SK-N-SH (cell line): Measurements from ENCODE around the gene BMP6. TPM values are rescaled to one million over a fixed set of nuclear protein-coding genes. Genes with fewer than 3 reads are reported as not detected.

ENCODE experiments used
- CTCF ChIA-PET: fragments of 300-600, 350-600 bp; formaldehyde crosslinking; extraction: SDS; loops from one replicate; lab custom pipeline; 2021; lab: Yijun Ruan, JAX
- POLR2A ChIA-PET: fragments of 350-600 bp; sonication (Branson Sonifier 250); formaldehyde crosslinking; extraction: SDS; loops from one replicate; lab custom pipeline; 2020; ENCODE audit warnings: antibody characterized with exemption, inconsistent platforms; lab: Yijun Ruan, JAX
- DNase-seq: peaks from one replicate; pipeline ENCODE4 v3.0.0; 2012
- H2AFZ ChIP-seq: fragments of 200-600 bp; sonication (generic); 2 replicates; pipeline ENCODE4 v1.8.1; 2016; ENCODE audit warnings: antibody characterized with exemption, mild to moderate bottlenecking, low read depth
- H3F3A ChIP-seq: fragments of 200-600 bp; sonication (generic); replicated peaks from 2 replicates; pipeline ENCODE3; 2016; ENCODE audit warnings: antibody characterized with exemption, mild to moderate bottlenecking; ENCODE audit not compliant: insufficient read depth
- H3K27ac ChIP-seq, 2 experiments: fragments of 200-500 bp in 1 of 2; fragments of 200-600 bp in 1 of 2; sonication (Bioruptor generic) in 1 of 2; sonication (generic), shearing (Covaris generic) in 1 of 2; 2 replicates each; pipeline versions ENCODE4 v1.5.1 to v1.6.1; 2014 to 2016; ENCODE audit warnings: low read depth in 2 of 2, inconsistent platforms in 1 of 2, low read length in 1 of 2, mild to moderate bottlenecking in 1 of 2, mixed read lengths in 1 of 2
- H3K27me3 ChIP-seq: fragments of 200-600 bp; sonication (generic), shearing (Covaris generic); 2 replicates; pipeline ENCODE4 v1.6.1; 2016; ENCODE audit warnings: mixed run types; ENCODE audit not compliant: insufficient read depth
- H3K36me3 ChIP-seq, 2 experiments: fragments of 200-500 bp in 1 of 2; fragments of 200-600 bp in 1 of 2; sonication (Bioruptor generic) in 1 of 2; sonication (generic) in 1 of 2; replicated peaks in 1 of 2; 2 replicates each; pipeline versions ENCODE3 to v1.5.1; 2014 to 2016; ENCODE audit warnings: low read length in 1 of 2, mild to moderate bottlenecking in 1 of 2; ENCODE audit not compliant: insufficient read depth in 2 of 2, control insufficient read depth in 1 of 2
- H3K4me1 ChIP-seq, 2 experiments: fragments of 200-500 bp in 1 of 2; fragments of 200-600 bp in 1 of 2; sonication (Bioruptor generic) in 1 of 2; sonication (generic), shearing (Covaris generic) in 1 of 2; 2 replicates each; pipeline versions ENCODE4 v1.5.1 to v1.6.1; 2014 to 2016; ENCODE audit warnings: low read depth in 1 of 2, low read length in 1 of 2, mixed run types in 1 of 2; ENCODE audit not compliant: insufficient read depth in 2 of 2, control insufficient read depth in 1 of 2
- H3K4me2 ChIP-seq: fragments of 200-600 bp; sonication (generic), shearing (Covaris generic); 2 replicates; pipeline ENCODE4 v1.6.1; 2017; ENCODE audit warnings: mixed run types
- H3K4me3 ChIP-seq, 2 experiments: fragments of 200-500 bp in 1 of 2; fragments of 200-600 bp in 1 of 2; sonication (Bioruptor generic) in 1 of 2; sonication (generic), shearing (Covaris generic) in 1 of 2; 2 replicates each; pipeline versions ENCODE4 v1.5.1 to v1.8.1; 2014 to 2016; ENCODE audit warnings: low read depth in 2 of 2, inconsistent platforms in 1 of 2, low read length in 1 of 2, mild to moderate bottlenecking in 1 of 2, mixed read lengths in 1 of 2, moderate library complexity in 1 of 2
- H3K79me2 ChIP-seq: fragments of 200-600 bp; sonication (generic); 2 replicates; pipeline ENCODE4 v1.8.1; 2017; ENCODE audit warnings: mild to moderate bottlenecking; ENCODE audit not compliant: insufficient read depth
- H3K9ac ChIP-seq: fragments of 200-600 bp; sonication (generic); 2 replicates; pipeline ENCODE4 v1.6.1; 2017; ENCODE audit warnings: mixed run types
- H3K9me2 ChIP-seq: fragments of 200-600 bp; sonication (generic); 2 replicates; pipeline ENCODE4 v1.6.1; 2017; ENCODE audit warnings: mixed run types
- H3K9me3 ChIP-seq: fragments of 200-600 bp; sonication (generic); 2 replicates; pipeline ENCODE4 v1.6.1; 2017; ENCODE audit warnings: mixed run types, mild to moderate bottlenecking, moderate library complexity
- H4K20me1 ChIP-seq: fragments of 200-600 bp; sonication (generic); 2 replicates; pipeline ENCODE4 v1.6.1; 2017; ENCODE audit warnings: mild to moderate bottlenecking, mixed run types; ENCODE audit not compliant: insufficient read depth
- EP300 ChIP-seq, 2 experiments: IDR thresholded peaks; 2 replicates each; pipeline versions ENCODE4 v1.4.0 to v1.6.1; 2012; ENCODE audit warnings: borderline replicate concordance in 1 of 2, low read depth in 1 of 2, low read length in 1 of 2
- FOSL2 ChIP-seq: IDR thresholded peaks from 2 replicates; pipeline ENCODE4 v1.4.0; 2012; ENCODE audit warnings: low read depth, mild to moderate bottlenecking, moderate library complexity, borderline replicate concordance
- GABPA ChIP-seq: IDR thresholded peaks from 2 replicates; pipeline ENCODE4 v1.4.0; 2012; ENCODE audit warnings: low read depth, mild to moderate bottlenecking
- IRF3 ChIP-seq: fragments of 150-350 bp; IDR thresholded peaks from 2 replicates; pipeline ENCODE4 v1.6.1; 2016; ENCODE audit warnings: mild to moderate bottlenecking, low read depth, low read length
- MAX ChIP-seq: IDR thresholded peaks from 2 replicates; pipeline ENCODE4 v1.4.0; 2012; ENCODE audit warnings: low read depth
- MXI1 ChIP-seq: IDR thresholded peaks from 2 replicates; pipeline ENCODE4 v1.6.1; 2012; ENCODE audit warnings: mild to moderate bottlenecking, low read depth, low read length, improper control_type of control experiment
- NRF1 ChIP-seq: IDR thresholded peaks from 2 replicates; pipeline ENCODE4 v1.6.1; 2012; ENCODE audit warnings: low read depth, mild to moderate bottlenecking, low read length
- RXRA ChIP-seq: IDR thresholded peaks from 2 replicates; pipeline ENCODE4 v1.4.0; 2012; ENCODE audit warnings: low read depth, mild to moderate bottlenecking, borderline replicate concordance
- SMC3 ChIP-seq: IDR thresholded peaks from 2 replicates; pipeline ENCODE4 v1.6.1; 2012; ENCODE audit warnings: low read depth, low read length, improper control_type of control experiment
- TAF1 ChIP-seq: IDR thresholded peaks from 2 replicates; pipeline ENCODE4 v1.6.1; 2012; ENCODE audit warnings: low read depth, mild to moderate bottlenecking, low read length, moderate library complexity, borderline replicate concordance
- TEAD4 ChIP-seq: IDR thresholded peaks from 2 replicates; pipeline ENCODE4 v1.4.0; 2012; ENCODE audit warnings: mild to moderate bottlenecking, borderline replicate concordance; ENCODE audit not compliant: insufficient read depth
- USF1 ChIP-seq: IDR thresholded peaks from 2 replicates; pipeline ENCODE4 v1.4.0; 2012; ENCODE audit warnings: low read depth, borderline replicate concordance
- USF2 ChIP-seq: fragments of 150-350 bp; IDR thresholded peaks from 2 replicates; pipeline ENCODE4 v1.6.1; 2017; ENCODE audit warnings: antibody characterized with exemption, low read length, low read depth, borderline replicate concordance
- WGBS: methylation state at CpG from one replicate; pipeline ENCODE4 v1.1.6; 2017; ENCODE audit warnings: low lambda C conversion rate; 5-methylcytosine and 5-hydroxymethylcytosine counted together
- polyA plus RNA-seq, 3 experiments: library from polyadenylated mRNA; depleted of rRNA; stranded (reverse); fragments of >200 nt; gene quantifications; 2 replicates each; pipeline ENCODE4 v1.2.3, GENCODE V29; 2012

The BMP6 gene
- polyA plus RNA-seq, 1 of the 3 experiments (the other 2 are of a cell fraction): not detected

GRCh38 chr6:7763881-7764280 lies 38.0 kb downstream of the BMP6 start:
- no peaks in the 10 kb centered on the region for H3K79me2 ChIP-seq
- ChIA-PET POLR2A (no interaction called here), CTCF (interaction anchor here (0.8 kb wide), 1 partner anchor 41 kb away, joined by 3 read pairs; no protein-coding TSS in a partner anchor)
- DNase-seq: no peak
- no peak overlapping the region for H2AFZ ChIP-seq
- WGBS: 16% methylated on average over 9 of the region's 9 CpGs
- no peaks in the 10 kb centered on the region for H3K9me3 ChIP-seq
- H3K36me3 ChIP-seq: no peaks in the 10 kb centered on the region
- no peaks in the 10 kb centered on the region for H3K9me2 ChIP-seq
- no peak overlapping the region for H3K27ac ChIP-seq
- H3K4me3 ChIP-seq: no peak overlapping the region
- no peak overlapping the region for H3K4me2 ChIP-seq
- no peaks in the 10 kb centered on the region for H3F3A ChIP-seq
- H3K27me3 ChIP-seq: peaks cover 8% of the 10 kb centered on the region; the same call in 1 of the 2 replicates
- no peak overlapping the region for H3K9ac ChIP-seq
- H4K20me1 ChIP-seq: no peaks in the 10 kb centered on the region
- TF ChIP-seq IRF3 (no peak), RXRA (no peak), USF1 (no peak), MAX (no peak), GABPA (no peak), MXI1 (no peak), NRF1 (no peak)
- no peaks in the 10 kb centered on the region for H3K4me1 ChIP-seq

GRCh38 chr6:7765575-7766325 lies 39.9 kb downstream of the BMP6 start:
- H2AFZ ChIP-seq: no peak overlapping the region
- no peak overlapping the region for H3K27ac ChIP-seq
- no peaks in the 10 kb centered on the region for H3F3A ChIP-seq
- DNase-seq: no peak
- H3K79me2 ChIP-seq: no peaks in the 10 kb centered on the region
- no peaks in the 10 kb centered on the region for H3K9me2 ChIP-seq
- 25% methylated on average over 10 of the region's 10 CpGs for WGBS
- no peak overlapping the region for H3K4me3 ChIP-seq
- H3K36me3 ChIP-seq: no peaks in the 10 kb centered on the region
- TF ChIP-seq EP300 (IDR thresholded peaks at IDR 0.05; ENCODE audit: borderline replicate concordance in 1 of 2, low read depth in 1 of 2, low read length in 1 of 2) (no peak), FOSL2 (no peak), IRF3 (no peak), TEAD4 (no peak), SMC3 (no peak), USF2 (no peak), TAF1 (no peak), USF1 (no peak)
- CTCF ChIA-PET: interaction anchor here (0.6 kb wide), 1 partner anchor 155 kb away, joined by 3 read pairs; no protein-coding TSS in a partner anchor
- peaks cover 8% of the 10 kb centered on the region; the same call in 1 of the 2 replicates for H3K27me3 ChIP-seq
- H3K9ac ChIP-seq: no peak overlapping the region
- no peak overlapping the region for H3K4me2 ChIP-seq
- H4K20me1 ChIP-seq: no peaks in the 10 kb centered on the region
- POLR2A ChIA-PET: no interaction called here
- no peaks in the 10 kb centered on the region for H3K4me1 ChIP-seq
- no peaks in the 10 kb centered on the region for H3K9me3 ChIP-seq
